WTC11 (cell line): ENCODE measurements around the gene CHMP2B. TPM values are rescaled to one million over a fixed set of nuclear protein-coding genes. Genes with fewer than 3 reads are reported as not detected.

Source experiments
- ATAC-seq: fragments of 200-7000 bp; cut with Tn5 transposase; 2 replicates; pipeline ENCODE4 v1.10.0; 2021; ENCODE audit warnings: mild to moderate bottlenecking, moderate library complexity
- CTCF ChIA-PET: fragments of 300-600 bp; sonication (Branson Sonifier 250); formaldehyde crosslinking; loops from one replicate; lab custom pipeline; 2021; ENCODE audit warnings: antibody characterized with exemption; lab: Charles Lee
- POLR2A ChIA-PET: fragments of 350-600 bp; sonication (Branson Sonifier 250); formaldehyde crosslinking; loops from one replicate; lab custom pipeline; 2021; ENCODE audit warnings: antibody characterized with exemption; lab: Charles Lee
- DNase-seq: peaks from one replicate; pipeline ENCODE4 v3.0.0; 2021; ENCODE audit warnings: low spot score
- H3K27ac Mint-ChIP-seq: 2 replicates; pipeline ENCODE4 v1.8.0; 2021; ENCODE audit warnings: mixed read lengths
- H3K27me3 Mint-ChIP-seq: 2 replicates; pipeline ENCODE4 v1.8.0; 2021; ENCODE audit warnings: low read depth, mild to moderate bottlenecking, moderate library complexity, mixed read lengths
- H3K36me3 Mint-ChIP-seq: 2 replicates; pipeline ENCODE4 v1.8.0; 2021; ENCODE audit warnings: mixed read lengths
- H3K4me1 Mint-ChIP-seq: 2 replicates; pipeline ENCODE4 v1.8.0; 2022; ENCODE audit warnings: mixed read lengths
- H3K4me3 Mint-ChIP-seq: 2 replicates; pipeline ENCODE4 v1.8.0; 2021; ENCODE audit warnings: mild to moderate bottlenecking, moderate library complexity, mixed read lengths
- H3K9me3 Mint-ChIP-seq: 2 replicates; pipeline ENCODE4 v1.8.0; 2021; ENCODE audit warnings: mixed read lengths
- CBFB ChIP-seq: sonication (generic); formaldehyde crosslinking; IDR thresholded peaks from 2 replicates; pipeline ENCODE4 v1.8.1; 2022; ENCODE audit warnings: mild to moderate bottlenecking, low read depth, missing genetic modification reagents
- CDX4 ChIP-seq: fragments of 250-450 bp; sonication (Bioruptor Pico); IDR thresholded peaks from 2 replicates; pipeline ENCODE4 v1.9.0; 2021; ENCODE audit warnings: moderate library complexity, mild to moderate bottlenecking, inconsistent platforms, borderline replicate concordance
- CREB1 ChIP-seq: sonication (generic); formaldehyde crosslinking; IDR thresholded peaks from 2 replicates; pipeline ENCODE4 v1.8.0; 2023; ENCODE audit warnings: mild to moderate bottlenecking, missing genetic modification reagents
- ERG ChIP-seq: fragments of 250-450 bp; sonication (Bioruptor Pico); IDR thresholded peaks from 2 replicates; pipeline ENCODE4 v1.8.0; 2021; ENCODE audit warnings: mild to moderate bottlenecking
- IRF1 ChIP-seq: sonication (generic); formaldehyde crosslinking; IDR thresholded peaks from 2 replicates; pipeline ENCODE4 v1.8.0; 2023; ENCODE audit warnings: missing genetic modification reagents
- NFATC4 ChIP-seq: fragments of 250-450 bp; sonication (Bioruptor Pico); IDR thresholded peaks from 2 replicates; pipeline ENCODE4 v1.9.0; 2021; ENCODE audit warnings: mild to moderate bottlenecking
- PRRX2 ChIP-seq: fragments of 250-450 bp; sonication (Bioruptor Pico); IDR thresholded peaks from 2 replicates; pipeline ENCODE4 v1.8.0; 2021; ENCODE audit warnings: mild to moderate bottlenecking
- TEAD4 ChIP-seq: sonication (generic); formaldehyde crosslinking; IDR thresholded peaks from 2 replicates; pipeline ENCODE4 v1.8.0; 2022; ENCODE audit warnings: mild to moderate bottlenecking, missing genetic modification reagents
- TP53 ChIP-seq: sonication (generic); formaldehyde crosslinking; IDR thresholded peaks from 2 replicates; pipeline ENCODE4 v1.8.1; 2023; ENCODE audit warnings: mild to moderate bottlenecking, missing genetic modification reagents
- ZBTB43 ChIP-seq: sonication (generic); formaldehyde crosslinking; IDR thresholded peaks from 2 replicates; pipeline ENCODE4 v1.8.1; 2023; ENCODE audit warnings: mild to moderate bottlenecking, missing genetic modification reagents
- ZNF121 ChIP-seq: sonication (generic); formaldehyde crosslinking; IDR thresholded peaks from 2 replicates; pipeline ENCODE4 v1.8.0; 2023; ENCODE audit warnings: missing genetic modification reagents
- ZNF396 ChIP-seq: fragments of 250-450 bp; sonication (Bioruptor Pico); IDR thresholded peaks from 2 replicates; pipeline ENCODE4 v1.8.0; 2021; ENCODE audit warnings: mild to moderate bottlenecking, moderate library complexity, borderline replicate concordance
- ZNF416 ChIP-seq: fragments of 250-450 bp; sonication (Bioruptor Pico); IDR thresholded peaks from 2 replicates; pipeline ENCODE4 v1.9.0; 2021; ENCODE audit warnings: mild to moderate bottlenecking, inconsistent platforms
- total RNA-seq: library from RNA; stranded (reverse); gene quantifications from 3 replicates; pipeline ENCODE4 v1.2.3, GENCODE V29; 2021
- TF ChIP-seq, protein P1 (sequence below): sonication (generic); formaldehyde crosslinking; IDR thresholded peaks from 2 replicates; pipeline ENCODE4 v1.8.1; 2022; ENCODE audit warnings: mild to moderate bottlenecking, missing genetic modification reagents, moderate library complexity, borderline replicate concordance
- TF ChIP-seq, protein P2 (sequence below): sonication (generic); formaldehyde crosslinking; IDR thresholded peaks from 2 replicates; pipeline ENCODE4 v1.8.0; 2023; ENCODE audit warnings: mild to moderate bottlenecking, missing genetic modification reagents
- TF ChIP-seq, protein P3 (sequence below): fragments of 250-450 bp; sonication (Bioruptor Pico); conservative IDR thresholded peaks from 2 replicates; pipeline ENCODE4 v1.9.0; 2021; ENCODE audit warnings: mild to moderate bottlenecking
- TF ChIP-seq, protein P4 (sequence below): sonication (generic); formaldehyde crosslinking; IDR thresholded peaks from 2 replicates; pipeline ENCODE4 v1.8.1; 2023; ENCODE audit warnings: mild to moderate bottlenecking, moderate library complexity, missing genetic modification reagents
- TF ChIP-seq, protein P5 (sequence below): fragments of 250-450 bp; sonication (Bioruptor Pico); IDR thresholded peaks from 2 replicates; pipeline ENCODE4 v1.9.0; 2021; ENCODE audit warnings: mild to moderate bottlenecking

CHMP2B gene
- total RNA-seq, 1 experiment from 2014 or later = 37.8 TPM

DNA sequence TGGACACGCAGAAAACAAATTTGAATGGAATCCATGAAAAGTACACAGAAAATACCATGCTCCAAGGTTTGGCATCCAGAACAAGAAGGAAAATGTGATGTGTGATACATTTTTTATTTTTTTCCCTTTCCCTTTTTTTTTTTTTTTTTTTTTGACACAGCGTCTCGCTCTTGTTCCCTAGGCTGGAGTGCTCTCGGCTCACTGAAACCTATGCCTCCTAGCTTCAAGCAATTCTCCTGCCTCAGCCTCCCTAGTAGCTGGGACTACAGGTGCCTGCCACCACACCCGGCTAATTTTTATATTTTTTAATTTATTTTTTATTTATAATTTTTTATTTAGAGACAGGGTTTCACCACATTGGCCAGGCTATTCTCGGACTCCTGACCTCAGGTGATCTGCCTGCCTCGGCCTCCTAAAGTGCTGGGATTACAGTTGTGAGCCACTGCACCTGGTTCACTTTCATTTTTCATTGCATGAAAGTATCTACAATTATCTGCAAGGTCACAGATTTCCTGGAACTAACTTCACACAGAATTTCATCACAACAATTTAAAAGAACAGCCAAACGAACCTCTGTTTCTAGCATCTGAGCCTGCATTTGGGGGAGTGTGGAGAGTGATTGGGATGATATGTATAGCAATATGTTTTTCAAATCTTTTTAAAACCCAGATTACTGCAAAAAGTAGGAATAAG, 41.0 kb downstream of the CHMP2B start:
- TF ChIP-seq, protein P1, sequence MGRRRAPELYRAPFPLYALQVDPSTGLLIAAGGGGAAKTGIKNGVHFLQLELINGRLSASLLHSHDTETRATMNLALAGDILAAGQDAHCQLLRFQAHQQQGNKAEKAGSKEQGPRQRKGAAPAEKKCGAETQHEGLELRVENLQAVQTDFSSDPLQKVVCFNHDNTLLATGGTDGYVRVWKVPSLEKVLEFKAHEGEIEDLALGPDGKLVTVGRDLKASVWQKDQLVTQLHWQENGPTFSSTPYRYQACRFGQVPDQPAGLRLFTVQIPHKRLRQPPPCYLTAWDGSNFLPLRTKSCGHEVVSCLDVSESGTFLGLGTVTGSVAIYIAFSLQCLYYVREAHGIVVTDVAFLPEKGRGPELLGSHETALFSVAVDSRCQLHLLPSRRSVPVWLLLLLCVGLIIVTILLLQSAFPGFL (CRISPR knock-in tag) = no peak
- POLR2A ChIA-PET = no interaction called here

GRCh38 chr3:87268646-87269211, 41.6 kb downstream of the CHMP2B start:
- H3K4me3 Mint-ChIP-seq = no peak overlapping the region
- no peaks in the 10 kb centered on the region for H3K27me3 Mint-ChIP-seq
- no peak for TF ChIP-seq TEAD4 (CRISPR knock-in tag)
- no peaks in the 10 kb centered on the region for H3K9me3 Mint-ChIP-seq
- H3K4me1 Mint-ChIP-seq = peaks cover 15% of the 10 kb centered on the region
- POLR2A ChIA-PET = no interaction called here
- DNase-seq (no peak), ATAC-seq (no peak)
- CTCF ChIA-PET = no interaction called here
- no peak overlapping the region for H3K27ac Mint-ChIP-seq
- H3K36me3 Mint-ChIP-seq = no peaks in the 10 kb centered on the region

More for the DNA sequence above, 41.0 kb downstream of the CHMP2B start:
- DNase-seq = no peak
- Mint-ChIP-seq H3K27ac (no peak overlapping the region), H3K4me3 (no peak overlapping the region), H3K36me3 (no peaks in the 10 kb centered on the region), H3K9me3 (no peaks in the 10 kb centered on the region), H3K4me1 (peaks cover 15% of the 10 kb centered on the region), H3K27me3 (no peaks in the 10 kb centered on the region)
- no peak for ATAC-seq
- CTCF ChIA-PET = interaction anchor here (0.7 kb wide), 1 partner anchor 377 kb away, joined by 6 read pairs; no protein-coding TSS in a partner anchor

DNA sequence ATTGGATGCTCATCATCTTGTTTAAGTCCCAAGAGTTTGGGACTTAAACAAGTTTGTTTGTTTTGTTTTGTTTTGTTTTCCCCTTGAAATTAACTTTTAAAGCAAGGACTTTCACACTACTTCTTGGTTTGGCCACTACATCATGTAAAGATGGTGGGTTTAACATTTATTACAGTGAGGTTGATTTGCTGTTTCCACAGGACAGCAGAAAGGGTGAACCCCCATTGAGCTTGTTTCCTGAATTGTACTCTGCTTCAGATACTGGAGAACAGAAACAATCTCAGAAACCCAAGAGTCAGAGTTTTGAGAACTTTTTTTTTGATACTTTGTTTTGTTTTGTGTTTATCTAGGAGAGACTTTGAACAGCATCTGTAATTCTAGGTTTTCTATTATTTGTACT, 42.6 kb downstream of the CHMP2B start:
- H3K4me3 Mint-ChIP-seq = no peak overlapping the region
- ATAC-seq (no peak), DNase-seq (no peak)
- CTCF ChIA-PET = interaction anchor here (1.1 to 1.9 kb wide), 2 partner anchors 10 to 29 kb away, joined by 3 to 4 read pairs; no protein-coding TSS in a partner anchor
- H3K9me3 Mint-ChIP-seq = no peaks in the 10 kb centered on the region
- H3K27me3 Mint-ChIP-seq = no peaks in the 10 kb centered on the region
- H3K27ac Mint-ChIP-seq = no peak overlapping the region
- POLR2A ChIA-PET = no interaction called here
- H3K36me3 Mint-ChIP-seq = no peaks in the 10 kb centered on the region
- H3K4me1 Mint-ChIP-seq = peaks cover 11% of the 10 kb centered on the region
- TF ChIP-seq ZNF121 (CRISPR knock-in tag) (no peak), IRF1 (CRISPR knock-in tag) (no peak), NFATC4 (CRISPR knock-in tag) (no peak), PRRX2 (CRISPR knock-in tag) (no peak), ZNF396 (CRISPR knock-in tag) (no peak), CBFB (no peak), ZBTB43 (CRISPR knock-in tag) (no peak), CREB1 (CRISPR knock-in tag) (no peak), ZNF416 (CRISPR knock-in tag) (no peak), CDX4 (CRISPR knock-in tag) (no peak), ERG (CRISPR knock-in tag) (no peak), TP53 (CRISPR knock-in tag) (no peak)
- TF ChIP-seq, protein P2, sequence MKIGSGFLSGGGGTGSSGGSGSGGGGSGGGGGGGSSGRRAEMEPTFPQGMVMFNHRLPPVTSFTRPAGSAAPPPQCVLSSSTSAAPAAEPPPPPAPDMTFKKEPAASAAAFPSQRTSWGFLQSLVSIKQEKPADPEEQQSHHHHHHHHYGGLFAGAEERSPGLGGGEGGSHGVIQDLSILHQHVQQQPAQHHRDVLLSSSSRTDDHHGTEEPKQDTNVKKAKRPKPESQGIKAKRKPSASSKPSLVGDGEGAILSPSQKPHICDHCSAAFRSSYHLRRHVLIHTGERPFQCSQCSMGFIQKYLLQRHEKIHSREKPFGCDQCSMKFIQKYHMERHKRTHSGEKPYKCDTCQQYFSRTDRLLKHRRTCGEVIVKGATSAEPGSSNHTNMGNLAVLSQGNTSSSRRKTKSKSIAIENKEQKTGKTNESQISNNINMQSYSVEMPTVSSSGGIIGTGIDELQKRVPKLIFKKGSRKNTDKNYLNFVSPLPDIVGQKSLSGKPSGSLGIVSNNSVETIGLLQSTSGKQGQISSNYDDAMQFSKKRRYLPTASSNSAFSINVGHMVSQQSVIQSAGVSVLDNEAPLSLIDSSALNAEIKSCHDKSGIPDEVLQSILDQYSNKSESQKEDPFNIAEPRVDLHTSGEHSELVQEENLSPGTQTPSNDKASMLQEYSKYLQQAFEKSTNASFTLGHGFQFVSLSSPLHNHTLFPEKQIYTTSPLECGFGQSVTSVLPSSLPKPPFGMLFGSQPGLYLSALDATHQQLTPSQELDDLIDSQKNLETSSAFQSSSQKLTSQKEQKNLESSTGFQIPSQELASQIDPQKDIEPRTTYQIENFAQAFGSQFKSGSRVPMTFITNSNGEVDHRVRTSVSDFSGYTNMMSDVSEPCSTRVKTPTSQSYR (CRISPR knock-in tag) = no peak
- TF ChIP-seq, protein P3, sequence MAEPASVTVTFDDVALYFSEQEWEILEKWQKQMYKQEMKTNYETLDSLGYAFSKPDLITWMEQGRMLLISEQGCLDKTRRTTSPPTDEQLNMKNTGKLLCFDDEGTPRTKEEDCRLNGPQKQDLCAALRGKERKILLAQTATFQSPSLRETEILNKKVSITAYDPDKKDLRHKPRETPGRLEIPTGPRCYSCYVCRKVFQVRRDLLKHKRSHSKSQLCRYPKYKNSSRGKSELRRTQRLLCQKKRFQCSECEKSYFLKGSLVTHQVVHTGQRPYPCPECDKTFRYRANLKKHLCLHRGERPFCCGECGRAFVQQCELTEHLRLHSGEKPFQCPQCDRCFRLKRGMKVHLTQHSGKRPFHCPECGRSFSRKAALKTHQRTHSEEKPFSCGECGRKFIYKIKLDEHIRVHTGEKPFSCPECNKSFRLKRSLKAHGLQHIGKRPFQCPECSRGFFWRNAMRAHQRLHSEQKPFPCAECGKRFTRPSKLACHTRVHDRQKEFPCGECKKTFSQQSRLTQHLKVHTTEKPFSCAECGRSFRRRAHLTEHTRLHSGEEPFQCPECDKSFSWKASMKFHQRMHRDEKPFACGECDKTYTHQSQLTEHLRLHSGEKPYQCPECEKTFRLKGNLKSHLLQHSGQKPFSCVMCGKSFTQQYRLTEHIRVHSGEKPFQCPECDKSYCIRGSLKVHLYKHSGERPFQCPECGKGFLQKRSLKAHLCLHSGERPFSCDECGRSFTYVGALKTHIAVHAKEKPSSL (CRISPR knock-in tag) = no peak
- TF ChIP-seq, protein P4, sequence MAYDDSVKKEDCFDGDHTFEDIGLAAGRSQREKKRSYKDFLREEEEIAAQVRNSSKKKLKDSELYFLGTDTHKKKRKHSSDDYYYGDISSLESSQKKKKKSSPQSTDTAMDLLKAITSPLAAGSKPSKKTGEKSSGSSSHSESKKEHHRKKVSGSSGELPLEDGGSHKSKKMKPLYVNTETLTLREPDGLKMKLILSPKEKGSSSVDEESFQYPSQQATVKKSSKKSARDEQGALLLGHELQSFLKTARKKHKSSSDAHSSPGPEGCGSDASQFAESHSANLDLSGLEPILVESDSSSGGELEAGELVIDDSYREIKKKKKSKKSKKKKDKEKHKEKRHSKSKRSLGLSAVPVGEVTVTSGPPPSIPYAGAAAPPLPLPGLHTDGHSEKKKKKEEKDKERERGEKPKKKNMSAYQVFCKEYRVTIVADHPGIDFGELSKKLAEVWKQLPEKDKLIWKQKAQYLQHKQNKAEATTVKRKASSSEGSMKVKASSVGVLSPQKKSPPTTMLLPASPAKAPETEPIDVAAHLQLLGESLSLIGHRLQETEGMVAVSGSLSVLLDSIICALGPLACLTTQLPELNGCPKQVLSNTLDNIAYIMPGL (CRISPR knock-in tag) = no peak
- TF ChIP-seq, protein P5, sequence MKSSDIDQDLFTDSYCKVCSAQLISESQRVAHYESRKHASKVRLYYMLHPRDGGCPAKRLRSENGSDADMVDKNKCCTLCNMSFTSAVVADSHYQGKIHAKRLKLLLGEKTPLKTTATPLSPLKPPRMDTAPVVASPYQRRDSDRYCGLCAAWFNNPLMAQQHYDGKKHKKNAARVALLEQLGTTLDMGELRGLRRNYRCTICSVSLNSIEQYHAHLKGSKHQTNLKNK (CRISPR knock-in tag) = no peak
